K562 (cell line): ENCODE measurements around the gene PLCB4. TPM values are rescaled to one million over a fixed set of nuclear protein-coding genes. Genes with fewer than 3 reads are reported as not detected.

Source experiments
- ATAC-seq: fragments of 200-7000 bp; cut with Tn5 transposase; 3 replicates; pipeline ENCODE4 v1.9.1; 2020; ENCODE audit warnings: moderate library complexity
- BruUV-seq: library from RNA; stranded (reverse); fragments of 400-500 nt; replicated peaks from 2 replicates; lab custom pipeline; 2021; lab: Mats Ljungman, UMichigan
- CTCF ChIA-PET: fragments of 300-600 bp; formaldehyde crosslinking; extraction: SDS; loops from one replicate; lab custom pipeline; 2021; ENCODE audit warnings: low intra/inter-chr PET ratio; lab: Yijun Ruan, JAX
- POLR2A ChIA-PET: fragments of 300-600, 350-650 bp; sonication (Branson Sonifier 250); formaldehyde crosslinking; extraction: SDS; loops from one replicate; lab custom pipeline; 2021; ENCODE audit warnings: antibody characterized with exemption, inconsistent platforms; lab: Yijun Ruan, JAX
- DNase-seq, 4 experiments: peaks; one replicate each; pipeline versions ENCODE4 v3.0.0 to v3.0.0-alpha.2; 2011 to 2018; ENCODE audit warnings: low spot score in 3 of 4, mixed read lengths in 3 of 4; ENCODE audit errors: extremely low read depth in 1 of 4
- FAIRE-seq: peaks from 2 replicates; lab custom pipeline; 2011; peaks lifted over from hg19 to GRCh38; lab: Jason Lieb, UNC
- H2AFZ ChIP-seq: 2 replicates; pipeline ENCODE4 v1.6.0; 2011; ENCODE audit warnings: low read depth, low read length, control low read depth, inconsistent platforms
- H3K27ac ChIP-seq: fragments of 200-600 bp; 3 replicates; pipeline ENCODE4 v1.8.0; 2011; ENCODE audit warnings: low read depth, mild to moderate bottlenecking, control low read depth, inconsistent platforms, low read length, moderate library complexity, mixed read lengths; ENCODE audit errors: extremely low read depth
- H3K27me3 ChIP-seq, 2 experiments: fragments of 300-600 bp in 1 of 2; 2 replicates in 1 of 2; 3 replicates in 1 of 2; pipeline versions ENCODE4 v1.6.0 to v1.8.0; 2011; ENCODE audit warnings: inconsistent platforms in 2 of 2, low read length in 2 of 2, mild to moderate bottlenecking in 1 of 2, mixed read lengths in 1 of 2, moderate library complexity in 1 of 2; ENCODE audit not compliant: control insufficient read depth in 2 of 2, insufficient read depth in 2 of 2
- H3K36me3 ChIP-seq: fragments of 300-600 bp; 3 replicates; pipeline ENCODE4 v1.8.0; 2011; ENCODE audit warnings: mild to moderate bottlenecking, low read length, inconsistent platforms; ENCODE audit not compliant: control insufficient read depth, insufficient read depth
- H3K4me1 ChIP-seq, 2 experiments: fragments of 200-600 bp in 1 of 2; replicated peaks in 1 of 2; 2 replicates in 1 of 2; 3 replicates in 1 of 2; pipeline versions ENCODE4 v1.5.1 to v1.8.0; 2011; ENCODE audit warnings: inconsistent platforms in 2 of 2, low read length in 2 of 2, mild to moderate bottlenecking in 1 of 2, mixed read lengths in 1 of 2, moderate library complexity in 1 of 2; ENCODE audit not compliant: control insufficient read depth in 2 of 2, insufficient read depth in 2 of 2
- H3K4me2 ChIP-seq: 2 replicates; pipeline ENCODE4 v1.6.1; 2011; ENCODE audit warnings: low read length, control low read depth, inconsistent platforms, mixed read lengths; ENCODE audit not compliant: insufficient read depth
- H3K4me3 ChIP-seq: fragments of 200-600 bp; sonication (generic), shearing (Covaris generic); 2 replicates; pipeline ENCODE4 v1.5.1; 2016; ENCODE audit warnings: control low read depth, inconsistent platforms
- H3K79me2 ChIP-seq: fragments of 200-600 bp; 3 replicates; pipeline ENCODE4 v1.8.0; 2011; ENCODE audit warnings: low read length, inconsistent platforms; ENCODE audit not compliant: control insufficient read depth, insufficient read depth
- H3K9ac ChIP-seq, 2 experiments: 2 replicates each; pipeline versions ENCODE4 v1.6.0 to v1.6.1; 2011; ENCODE audit warnings: low read depth in 2 of 2, low read length in 2 of 2, control low read depth in 1 of 2, inconsistent platforms in 1 of 2, mild to moderate bottlenecking in 1 of 2, mixed read lengths in 1 of 2; ENCODE audit not compliant: insufficient read depth in 1 of 2
- H3K9me1 ChIP-seq: one replicate; pipeline ENCODE4 v1.6.0; 2011; ENCODE audit warnings: inconsistent platforms, mild to moderate bottlenecking, low read length, moderate library complexity; ENCODE audit not compliant: control insufficient read depth, insufficient read depth
- H3K9me3 ChIP-seq: replicated peaks from 2 replicates; pipeline ENCODE4 v1.5.1; 2011; ENCODE audit warnings: low read depth, low read length, inconsistent platforms; ENCODE audit not compliant: control insufficient read depth, insufficient read depth
- H4K20me1 ChIP-seq: replicated peaks from 2 replicates; pipeline ENCODE4 v1.6.1; 2011; ENCODE audit warnings: low read length, inconsistent platforms, mixed read lengths; ENCODE audit not compliant: control insufficient read depth, insufficient read depth
- FIP1L1 ChIP-seq: fragments of 200-400 bp; formaldehyde crosslinking; IDR thresholded peaks from 2 replicates; pipeline ENCODE4 v1.6.1; 2018; ENCODE audit warnings: mild to moderate bottlenecking, low read depth, low read length; ENCODE audit not compliant: poor library complexity, severe bottlenecking
- GATAD2A ChIP-seq: fragments of 450-650 bp; IDR thresholded peaks from 2 replicates; pipeline ENCODE4 v1.6.1; 2017
- SREBF2 ChIP-seq: sonication (generic); formaldehyde crosslinking; IDR thresholded peaks from 2 replicates; pipeline ENCODE4 v1.4.0; 2020; ENCODE audit warnings: mild to moderate bottlenecking, missing genetic modification reagents
- TFAM ChIP-seq: fragments of 250-450 bp; sonication (Bioruptor Pico); conservative IDR thresholded peaks from 2 replicates; pipeline ENCODE4 v1.5.0; 2021; ENCODE audit warnings: mild to moderate bottlenecking, moderate library complexity
- ZBTB43 ChIP-seq: sonication (generic); formaldehyde crosslinking; IDR thresholded peaks from 2 replicates; pipeline ENCODE4 v1.8.0; 2023; ENCODE audit warnings: mild to moderate bottlenecking, missing genetic modification reagents
- ZBTB9 ChIP-seq: fragments of 450-650 bp; formaldehyde crosslinking; IDR thresholded peaks from 2 replicates; pipeline ENCODE4 v1.4.0; 2020; ENCODE audit warnings: mild to moderate bottlenecking, moderate library complexity
- ZNF217 ChIP-seq: sonication (generic); formaldehyde crosslinking; IDR thresholded peaks from 2 replicates; pipeline ENCODE4 v1.8.0; 2022; ENCODE audit warnings: mild to moderate bottlenecking, missing genetic modification reagents
- WGBS: fragments of 100-300 bp; shearing (Covaris generic); methylation state at CpG from one replicate; pipeline ENCODE4 v1.1.6; 2016; ENCODE audit warnings: low coverage, mixed read lengths; ENCODE audit not compliant: insufficient coverage; ENCODE audit errors: missing lambda C conversion rate; 5-methylcytosine and 5-hydroxymethylcytosine counted together
- in situ Hi-C: fragments of 300-500 bp; cut with MboI; formaldehyde crosslinking; loops from 4 replicates; pipeline ENCODE4 v1.15.0; 2018; ENCODE audit warnings: inconsistent platforms, mixed read lengths
- intact Hi-C: fragments of 100-400 bp; cut with micrococcal nuclease; formaldehyde crosslinking; loops from 2 replicates; pipeline ENCODE4 v1.14.2; 2022
- polyA plus RNA-seq, 8 experiments: library from polyadenylated mRNA; depleted of rRNA in 4 of 8; stranded (reverse) in 5 of 8; unstranded in 3 of 8; fragments of >200 nt; fragmentation: Nextera tagmentation in 2 of 8; fragmentation: Illumina TruSeq in 1 of 8; extraction: Ambion mirVana in 2 of 8; extraction: Trizol in 1 of 8; gene quantifications; 2 replicates each; pipeline versions ENCODE4 v1.2.1 to v1.2.3, GENCODE V29; 2011 to 2014; ENCODE audit warnings: inconsistent platforms in 1 of 8, missing spikeins in 1 of 8
- total RNA-seq, 7 experiments: library from RNA; depleted of rRNA in 6 of 7; stranded (reverse); fragments of >200 nt in 6 of 7; fragmentation: Illumina TruSeq in 2 of 7; extraction: Trizol in 2 of 7; gene quantifications; 2 replicates each; pipeline versions ENCODE4 v1.2.1 to v1.2.3, GENCODE V29; 2011 to 2021; ENCODE audit warnings: low replicate concordance in 1 of 7

Gene PLCB4
- total and polyA plus RNA-seq, 9 of the 15 experiments (the other 6 are each of a cell fraction or from before 2014, with no cell fraction given) = 0.20 to 2.9 (median 0.52) TPM

- TF ChIP-seq SREBF2 (CRISPR knock-in tag) = no peak
- no peak for TF ChIP-seq ZBTB43
- no peak for TF ChIP-seq TFAM (CRISPR knock-in tag)
Observed at GRCh38 chr20:9374072-9374471, 305.2 kb downstream of the PLCB4 start (continued).

- Histone ChIP-seq H3K9me3 (no peaks in the 10 kb centered on the region), H3K9me1 (no peaks in the 10 kb centered on the region), H3K9ac (no peak overlapping the region), H4K20me1 (no peaks in the 10 kb centered on the region), H3K4me1 (no peaks in the 10 kb centered on the region), H3K79me2 (no peaks in the 10 kb centered on the region), H2AFZ (no peak overlapping the region), H3K36me3 (no peaks in the 10 kb centered on the region), H3K27me3 (no peaks in the 10 kb centered on the region), H3K4me2 (no peak overlapping the region), H3K27ac (no peak overlapping the region), H3K4me3 (no peak overlapping the region)
- ATAC-seq (no peak), DNase-seq (no peak), FAIRE-seq (no peak)
- WGBS = 0% methylated on average over 1 of the region's 1 CpG
- POLR2A ChIA-PET = no interaction called here
- BruUV-seq = no TSS peak
- CTCF ChIA-PET = no interaction called here
- intact Hi-C loops = no loop called here
- TF ChIP-seq FIP1L1 = no peak
- TF ChIP-seq GATAD2A = no peak
- no peak for TF ChIP-seq ZBTB9 (CRISPR knock-in tag)
- no peak for TF ChIP-seq ZNF217 (CRISPR knock-in tag)
- in situ Hi-C loops = no loop called here
Observed at GRCh38 chr20:9374480-9374879, 305.6 kb downstream of the PLCB4 start.
